Esophagus squamous epithelium (tissue), 5 donors: ENCODE measurements around the gene CCDC93. TPM values are rescaled to one million over a fixed set of nuclear protein-coding genes. Genes with fewer than 3 reads are reported as not detected.
"Not testable (repeated sequence)": the region's sequence is repeated elsewhere in the genome, so short reads cannot be mapped to it uniquely, and the experiment has no call there.

Experiments
- DNase-seq: peaks from one replicate; lab custom pipeline; 2025; lab: John Stamatoyannopoulos, UW
- H3K27ac ChIP-seq, 4 donors: fragments of 200-600 bp; sonication (generic); one replicate each; pipeline ENCODE4 v1.5.1; 2016 to 2019; ENCODE audit warnings: mild to moderate bottlenecking in 1 of 4
- H3K27me3 ChIP-seq, 4 donors: fragments of 200-600 bp; sonication (generic); 1 replicate in 3 of 4; 2 replicates in 1 of 4; pipeline versions ENCODE4 v1.5.1 to v1.6.0; 2017 to 2021; ENCODE audit warnings: antibody characterized with exemption in 1 of 4
- H3K36me3 ChIP-seq, 3 donors: fragments of 200-600 bp; sonication (generic); one replicate each; pipeline ENCODE4 v1.5.1; 2016 to 2019
- H3K4me1 ChIP-seq, 3 donors: fragments of 200-600 bp; sonication (generic); one replicate each; pipeline ENCODE4 v1.5.1; 2017 to 2019
- H3K4me3 ChIP-seq, 4 donors: fragments of 200-600 bp; sonication (generic); 1 replicate in 3 of 4; 2 replicates in 1 of 4; pipeline ENCODE4 v1.5.1; 2016 to 2019; ENCODE audit warnings: mild to moderate bottlenecking in 2 of 4, moderate library complexity in 1 of 4
- H3K9me3 ChIP-seq, 3 donors: fragments of 200-600 bp; sonication (generic); one replicate each; pipeline ENCODE4 v1.5.1; 2016 to 2019
- CTCF ChIP-seq, 6 experiments: fragments of 450-650 bp in 4 of 6; fragments of 200-600 bp in 2 of 6; sonication (generic) in 2 of 6; IDR thresholded peaks; one replicate each; pipeline ENCODE4 v1.5.1; 2016 to 2019; ENCODE audit warnings: antibody characterized with exemption in 6 of 6, mild to moderate bottlenecking in 4 of 6, moderate library complexity in 4 of 6
- POLR2A ChIP-seq, 4 donors: fragments of 450-650 bp; IDR thresholded peaks; one replicate each; pipeline ENCODE4 v1.6.1; 2017; ENCODE audit warnings: antibody characterized with exemption in 4 of 4, mild to moderate bottlenecking in 4 of 4, moderate library complexity in 3 of 4
- WGBS, 2 donors: methylation state at CpG; one replicate each; pipeline ENCODE4 v1.1.5; 2018; 5-methylcytosine and 5-hydroxymethylcytosine counted together
- intact Hi-C: fragments of 100-400 bp; cut with DNase I; formaldehyde crosslinking; loops from one replicate; pipeline ENCODE4 v1.15.0; 2022
- total RNA-seq, 4 donors: library from RNA; depleted of rRNA; stranded (reverse); fragments of >200 nt; gene quantifications; one replicate each; pipeline ENCODE4 v1.1.0, GENCODE V29; 2016
- donor health status: DM: yes; HTN: yes; CAD: no.

The CCDC93 gene
- total RNA-seq, 4 donors from 2014 or later, result 10.6 to 20.4 (median 17.2) TPM

GRCh38 chr2:118019821-118020220 is 6.0 kb upstream of the CCDC93 start:
- TF ChIP-seq CTCF (IDR thresholded peaks at IDR 0.05) (no peak), POLR2A (IDR thresholded peaks at IDR 0.05) (no peak)
- Histone ChIP-seq H3K4me1 (peaks cover 0 to 8% (median 3%) of the 10 kb centered on the region in 3 donors), H3K27me3 (peaks cover 0 to 6% (median 0%) of the 10 kb centered on the region in 4 donors), H3K4me3 (no peak overlapping the region), H3K27ac (no peak overlapping the region), H3K36me3 (no peaks in the 10 kb centered on the region), H3K9me3 (no peaks in the 10 kb centered on the region)
- intact Hi-C loops, result no loop called here
- 69 to 74% methylated on average over 1 of the region's 1 CpG for WGBS, 2 donors
- DNase-seq, result no peak

- no peak for DNase-seq
- intact Hi-C loops, result no loop called here
- no peak overlapping the region for H3K27ac ChIP-seq
Measured at GRCh38 chr2:118016911-118017310, 3.0 kb upstream of the CCDC93 start.

GRCh38 chr2:118015761-118016160 is 1.9 kb upstream of the CCDC93 start:
- WGBS, 2 donors, result 57 to 77% methylated on average over 4 to 9 of the region's 10 CpGs
- intact Hi-C loops, H3K27ac ChIP-seq, H3K9me3 ChIP-seq, H3K27me3 ChIP-seq, H3K4me3 ChIP-seq, DNase-seq, H3K36me3 ChIP-seq: not testable (repeated sequence)
- H3K4me1 ChIP-seq, result peaks cover 9 to 38% (median 14%) of the 10 kb centered on the region in 3 donors

More at GRCh38 chr2:118016911-118017310, 3.0 kb upstream of the CCDC93 start:
- Histone ChIP-seq H3K9me3 (no peaks in the 10 kb centered on the region), H3K27me3 (peaks cover 0 to 6% (median 0%) of the 10 kb centered on the region in 4 donors), H3K36me3 (no peaks in the 10 kb centered on the region), H3K4me3 (no peak overlapping the region), H3K4me1 (peaks cover 9 to 29% (median 11%) of the 10 kb centered on the region in 3 donors)
- TF ChIP-seq POLR2A (IDR thresholded peaks at IDR 0.05), result no peak
- no peak for TF ChIP-seq CTCF (IDR thresholded peaks at IDR 0.05)
- 67 to 72% methylated on average over 5 of the region's 5 CpGs for WGBS, 2 donors

GRCh38 chr2:118014492-118014824 is 588 bp upstream of the CCDC93 start:
- H3K4me3 ChIP-seq, result peak overlapping the region; percentile 84 to 99 (median 92)
- H3K27me3 ChIP-seq, result no peaks in the 10 kb centered on the region

GRCh38 chr2:118013221-118013723 is 598 bp downstream of the CCDC93 start:
- Histone ChIP-seq H3K9me3 (no peaks in the 10 kb centered on the region), H3K4me3 (peak overlapping the region; percentile 84 to 99 (median 92)), H3K27me3 (no peaks in the 10 kb centered on the region), H3K36me3 (peaks cover 0 to 12% (median 0%) of the 10 kb centered on the region in 3 donors), H3K4me1 (peaks cover 9 to 43% (median 14%) of the 10 kb centered on the region in 3 donors), H3K27ac (peak overlapping the region; percentile 91 to 95 (median 94))
- no peak for DNase-seq
- intact Hi-C loops, result no loop called here
- 0 to 7% methylated on average over 2 to 3 of the region's 48 CpGs for WGBS, 2 donors
- TF ChIP-seq CTCF (IDR thresholded peaks at IDR 0.05) (no peak), POLR2A (IDR thresholded peaks at IDR 0.05) (no peak)

More at GRCh38 chr2:118014492-118014824, 588 bp upstream of the CCDC93 start:
- no peaks in the 10 kb centered on the region for H3K9me3 ChIP-seq
- peaks cover 9 to 43% (median 14%) of the 10 kb centered on the region in 3 donors for H3K4me1 ChIP-seq
- 0% methylated on average over 16 to 17 of the region's 17 CpGs for WGBS, 2 donors
- peaks cover 0 to under 1% (median 0%) of the 10 kb centered on the region in 3 donors for H3K36me3 ChIP-seq
- no peak for TF ChIP-seq POLR2A (IDR thresholded peaks at IDR 0.05)
- TF ChIP-seq CTCF (IDR thresholded peaks at IDR 0.05), result no peak
- no peak for DNase-seq
- intact Hi-C loops, result no loop called here
- H3K27ac ChIP-seq, result peak overlapping the region; percentile 77 to 95 (median 92)
